Measurements from ENCODE around the gene SHANK1.

SHANK1 gene

GRCh38 chr19:50735869-50736268 lies 16.3 kb upstream of the SHANK1 start:
- no peak for TF ChIP-seq FOXP2 (optimal IDR thresholded peaks at IDR 0.05; ENCODE audit: borderline replicate concordance, extremely low read depth, extremely low read length, insufficient read depth)
- no peak for TF ChIP-seq TAF1 (IDR thresholded peaks at IDR 0.05; ENCODE audit: borderline replicate concordance, insufficient read depth, low read length)
- no peak for TF ChIP-seq REST (IDR thresholded peaks at IDR 0.05; ENCODE audit: insufficient read depth in 1 of 2, low read depth in 2 of 2, low read length in 2 of 2)
- no peak for TF ChIP-seq POLR2AphosphoS5 (IDR thresholded peaks at IDR 0.05; ENCODE audit: low read depth, low read length)
- TF ChIP-seq SIN3A (IDR thresholded peaks at IDR 0.05; ENCODE audit: borderline replicate concordance, insufficient read depth, low read length) = no peak

- TF ChIP-seq POLR2AphosphoS5 (IDR thresholded peaks at IDR 0.05; ENCODE audit: low read depth, low read length) = no peak
- no peak for TF ChIP-seq TAF1 (IDR thresholded peaks at IDR 0.05; ENCODE audit: borderline replicate concordance, insufficient read depth, low read length)
- TF ChIP-seq FOXP2 (optimal IDR thresholded peaks at IDR 0.05; ENCODE audit: borderline replicate concordance, extremely low read depth, extremely low read length, insufficient read depth) = no peak
- TF ChIP-seq SIN3A (IDR thresholded peaks at IDR 0.05; ENCODE audit: borderline replicate concordance, insufficient read depth, low read length) = no peak
- TF ChIP-seq REST (IDR thresholded peaks at IDR 0.05; ENCODE audit: insufficient read depth in 1 of 2, low read depth in 2 of 2, low read length in 2 of 2) = no peak
Observed at GRCh38 chr19:50729894-50730293, 10.3 kb upstream of the SHANK1 start.

GRCh38 chr19:50728084-50728737 lies 8.6 kb upstream of the SHANK1 start:
- no peak for TF ChIP-seq POLR2AphosphoS5 (IDR thresholded peaks at IDR 0.05; ENCODE audit: low read depth, low read length)
- TF ChIP-seq TAF1 (IDR thresholded peaks at IDR 0.05; ENCODE audit: borderline replicate concordance, insufficient read depth, low read length) = no peak
- TF ChIP-seq FOXP2 (optimal IDR thresholded peaks at IDR 0.05; ENCODE audit: borderline replicate concordance, extremely low read depth, extremely low read length, insufficient read depth) = no peak
- no peak for TF ChIP-seq REST (IDR thresholded peaks at IDR 0.05; ENCODE audit: insufficient read depth in 1 of 2, low read depth in 2 of 2, low read length in 2 of 2)
- no peak for TF ChIP-seq SIN3A (IDR thresholded peaks at IDR 0.05; ENCODE audit: borderline replicate concordance, insufficient read depth, low read length)

- no peak for TF ChIP-seq SIN3A (IDR thresholded peaks at IDR 0.05; ENCODE audit: borderline replicate concordance, insufficient read depth, low read length)
- no peak for TF ChIP-seq FOXP2 (optimal IDR thresholded peaks at IDR 0.05; ENCODE audit: borderline replicate concordance, extremely low read depth, extremely low read length, insufficient read depth)
- no peak for TF ChIP-seq TAF1 (IDR thresholded peaks at IDR 0.05; ENCODE audit: borderline replicate concordance, insufficient read depth, low read length)
- no peak for TF ChIP-seq POLR2AphosphoS5 (IDR thresholded peaks at IDR 0.05; ENCODE audit: low read depth, low read length)
- TF ChIP-seq REST (IDR thresholded peaks at IDR 0.05; ENCODE audit: insufficient read depth in 1 of 2, low read depth in 2 of 2, low read length in 2 of 2) = no peak
Observed at GRCh38 chr19:50725911-50726230, 6.3 kb upstream of the SHANK1 start.

Data from PFSK-1 (cell line).